GM21423 (cell line): ENCODE results near the gene FN3K.

Source experiments
- ATAC-seq: cut with Tn5 transposase; IDR thresholded peaks from one replicate; pipeline ENCODE4 v1.9.1; 2021; ENCODE audit warnings: mild to moderate bottlenecking, moderate library complexity; ENCODE audit not compliant: unreplicated experiment

The FN3K gene

DNA sequence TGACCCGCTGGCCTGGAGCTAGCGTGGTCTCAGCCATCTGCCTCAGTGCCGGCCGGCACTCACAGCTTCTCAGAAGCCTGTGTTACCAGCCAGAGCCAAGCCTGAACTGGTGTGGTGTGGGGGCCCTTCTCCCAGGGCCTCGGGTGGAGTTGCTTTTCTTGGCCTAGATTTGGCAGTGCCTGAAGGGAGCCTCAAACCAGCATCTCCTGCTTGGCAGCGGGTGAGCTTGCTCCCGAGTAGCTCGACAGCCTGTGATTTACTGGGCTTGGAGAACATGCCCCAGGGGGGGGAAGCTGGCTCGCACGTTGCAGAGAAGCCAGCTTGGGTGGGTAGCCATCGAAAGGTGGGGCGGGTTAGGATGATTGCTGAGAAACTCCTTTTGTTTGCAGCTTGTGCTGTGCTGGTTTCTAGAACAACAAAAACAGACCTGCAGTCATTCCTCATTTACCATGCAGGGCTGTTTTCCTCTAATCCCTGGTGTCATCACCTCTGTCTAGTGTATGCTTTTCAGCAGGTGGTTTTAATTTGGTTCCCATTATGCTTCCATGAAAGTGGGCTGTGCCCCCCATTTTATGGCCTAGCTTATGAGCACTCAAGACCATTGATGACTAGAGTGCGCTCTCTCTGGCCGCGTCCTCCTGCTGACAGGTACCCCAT is 58.7 kb downstream of the FN3K start:
- no peak for ATAC-seq

DNA sequence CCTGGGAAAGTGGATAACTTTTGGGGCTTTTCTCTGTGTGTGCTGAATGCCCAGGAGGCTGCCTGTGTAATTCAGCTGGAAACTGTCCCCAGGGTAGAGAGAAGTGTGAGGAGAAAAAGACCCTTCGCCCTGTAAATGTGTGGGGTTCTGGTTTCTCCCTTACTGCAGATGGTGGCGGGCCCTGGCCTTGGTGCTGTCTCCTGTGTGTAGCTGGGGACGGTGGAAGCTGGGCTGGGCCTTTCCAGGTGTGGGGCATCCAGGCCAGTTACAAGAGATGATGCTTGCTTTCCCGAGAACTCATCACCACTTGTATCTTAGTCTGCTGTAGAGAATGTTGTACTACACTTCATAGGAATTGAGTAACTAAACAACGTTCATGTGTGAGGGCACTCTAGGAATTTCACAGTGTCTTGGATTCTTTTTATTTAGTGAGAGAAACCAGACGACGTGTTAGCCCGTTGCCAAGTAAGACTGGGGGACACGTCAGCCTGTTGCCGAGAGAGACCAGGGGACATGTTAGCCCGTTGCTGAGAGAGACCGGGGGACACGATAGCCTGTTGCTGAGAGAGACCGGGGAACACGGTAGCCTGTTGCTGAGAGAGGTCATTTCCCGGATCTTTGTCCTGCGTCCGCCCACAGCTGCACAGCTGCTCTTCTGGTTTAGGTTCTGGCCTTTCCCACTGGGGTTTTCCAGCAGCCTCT is 59.5 kb downstream of the FN3K start:
- ATAC-seq = no peak

DNA sequence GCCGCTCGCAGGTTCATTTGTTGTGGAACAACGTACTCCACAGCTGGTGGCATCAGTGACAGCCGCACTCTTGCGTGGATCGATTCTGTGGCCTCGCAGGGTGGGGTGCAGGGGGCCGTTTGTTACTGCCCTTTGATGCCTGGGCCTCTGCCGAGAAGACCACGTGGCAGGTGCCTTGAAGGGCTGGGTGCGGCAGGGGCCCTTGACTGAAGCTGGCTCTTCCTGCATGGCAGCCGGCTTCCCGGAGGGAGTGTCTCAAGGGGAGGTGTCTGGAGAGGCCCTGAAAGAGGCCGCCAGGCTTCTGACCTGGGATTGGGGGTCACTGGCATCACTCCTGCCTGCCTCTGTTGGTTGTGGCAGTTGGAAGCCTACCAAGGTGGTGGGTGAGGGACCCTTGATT is 60.2 kb downstream of the FN3K start:
- no peak for ATAC-seq

DNA sequence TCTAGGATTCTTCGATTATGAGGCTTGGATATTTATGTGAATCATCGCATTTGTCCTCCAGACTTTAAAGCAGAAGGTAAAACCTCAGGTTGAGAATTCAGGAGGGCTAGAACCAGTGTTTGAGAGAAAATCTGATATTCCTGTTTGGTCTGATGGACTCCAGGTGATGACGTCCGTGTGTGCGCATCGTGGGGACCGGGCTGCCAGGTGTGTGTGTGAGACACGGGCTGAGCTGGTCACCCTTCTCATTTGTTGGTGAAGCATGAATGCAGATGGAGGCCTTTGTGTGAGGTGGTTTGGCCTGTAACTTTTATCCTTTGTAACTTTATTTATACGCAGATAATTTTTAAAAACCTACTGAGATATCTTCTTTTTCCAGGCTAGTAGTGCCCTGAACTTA is 61.6 kb downstream of the FN3K start:
- ATAC-seq = no peak

DNA sequence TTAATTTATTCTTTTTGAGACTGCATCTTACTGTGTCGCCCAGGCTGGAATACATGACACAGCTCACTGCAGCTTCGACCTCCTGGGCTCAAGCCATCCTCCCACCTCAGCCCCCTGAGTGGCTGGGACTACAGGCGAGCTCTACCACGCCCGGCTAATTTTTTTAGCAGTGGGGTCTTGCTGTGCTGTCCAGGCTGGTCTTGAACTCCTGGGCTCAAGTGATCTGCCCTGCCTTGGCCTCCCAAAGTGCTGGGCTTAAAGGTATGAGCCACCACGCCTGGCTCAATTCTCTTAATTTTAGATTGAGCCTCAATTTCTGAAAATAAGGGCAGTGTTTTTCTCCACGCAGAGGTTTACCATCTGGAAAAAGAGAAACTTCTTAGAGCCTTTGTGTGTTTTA is 63.3 kb downstream of the FN3K start:
- ATAC-seq = no peak

DNA sequence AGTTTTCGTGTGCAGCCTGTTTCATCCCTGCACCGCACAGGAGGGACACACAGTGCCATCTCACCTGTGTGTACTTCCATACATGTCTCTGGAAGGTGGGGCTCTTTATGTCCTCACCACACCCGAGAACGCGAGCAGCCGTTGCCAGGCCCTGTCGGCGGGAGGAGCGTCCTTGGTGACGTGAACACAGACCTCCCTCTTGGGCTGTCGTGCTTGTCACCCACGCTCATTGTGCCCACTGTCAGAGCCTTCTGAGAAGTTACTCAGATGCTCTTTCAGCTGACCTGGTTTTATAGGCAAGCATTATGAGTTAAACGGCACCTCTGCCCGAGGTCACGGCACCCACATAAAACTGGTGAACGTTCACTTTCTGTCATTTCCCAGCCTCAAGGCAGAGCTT is 64.2 kb downstream of the FN3K start:
- ATAC-seq = no peak
